CD4-positive, alpha-beta T cell treated with Interleukin-17A for 1 hour (primary cell): ENCODE measurements around the gene SMC1B.
A peak's percentile ranks its signal among the peaks of the same experiment; 100 is the strongest.
"Not testable (repeated sequence)": the region's sequence is repeated elsewhere in the genome, so short reads cannot be mapped to it uniquely, and the experiment has no call there.

Experiments used
- DNase-seq: peaks from one replicate; pipeline ENCODE4 v3.0.0-alpha.2; 2020

SMC1B gene

DNA sequence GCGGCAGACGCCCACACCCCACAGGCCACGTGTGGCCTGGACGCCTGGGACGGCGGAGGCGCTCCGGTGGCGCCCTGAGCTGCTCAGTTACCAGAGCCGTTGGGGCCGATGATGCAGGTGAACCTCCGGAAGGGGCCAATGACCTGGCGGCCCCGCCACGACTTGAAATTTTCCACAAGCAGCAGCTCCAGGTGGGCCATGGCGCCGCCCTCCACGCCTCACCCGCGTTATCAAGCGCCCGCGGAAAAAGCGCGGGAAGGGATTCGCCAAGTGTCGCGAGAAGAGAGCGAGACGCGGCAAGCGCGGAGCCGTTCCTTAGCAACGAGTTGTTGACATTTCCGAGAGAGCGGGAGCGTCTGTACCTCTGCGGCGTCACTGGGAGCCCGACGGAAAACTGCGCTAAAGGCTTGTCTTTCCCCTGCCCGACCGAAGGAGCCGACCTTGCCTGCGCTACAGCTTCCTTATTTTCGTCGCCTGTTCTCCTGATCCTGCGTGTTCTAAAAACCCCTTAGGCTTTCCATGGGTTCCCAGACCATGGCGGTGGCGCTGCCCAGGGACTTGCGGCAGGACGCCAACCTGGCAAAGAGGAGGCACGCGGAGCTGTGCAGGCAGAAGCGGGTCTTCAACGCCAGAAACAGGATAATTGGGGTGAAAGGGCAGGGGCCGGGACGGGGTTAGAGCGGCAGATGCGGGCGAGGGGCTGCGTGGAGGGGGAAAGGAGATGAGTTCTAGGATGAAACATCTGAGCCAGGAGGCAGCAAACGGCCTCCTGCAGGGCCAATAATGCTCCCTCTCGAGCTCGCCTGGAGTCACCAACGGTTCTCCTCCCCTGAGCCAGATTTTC lies at the start of gene SMC1B, which contains the start of gene RIBC2:
SMC1B (minus strand) TSS at position 232 of the 844 bp plus-strand sequence; CDS start at position 200, 32 bp downstream.
RIBC2 (plus strand) TSS at position 326 of the 844 bp plus-strand sequence; CDS start at position 520, 194 bp downstream.
- peak; percentile 91 for DNase-seq

DNA sequence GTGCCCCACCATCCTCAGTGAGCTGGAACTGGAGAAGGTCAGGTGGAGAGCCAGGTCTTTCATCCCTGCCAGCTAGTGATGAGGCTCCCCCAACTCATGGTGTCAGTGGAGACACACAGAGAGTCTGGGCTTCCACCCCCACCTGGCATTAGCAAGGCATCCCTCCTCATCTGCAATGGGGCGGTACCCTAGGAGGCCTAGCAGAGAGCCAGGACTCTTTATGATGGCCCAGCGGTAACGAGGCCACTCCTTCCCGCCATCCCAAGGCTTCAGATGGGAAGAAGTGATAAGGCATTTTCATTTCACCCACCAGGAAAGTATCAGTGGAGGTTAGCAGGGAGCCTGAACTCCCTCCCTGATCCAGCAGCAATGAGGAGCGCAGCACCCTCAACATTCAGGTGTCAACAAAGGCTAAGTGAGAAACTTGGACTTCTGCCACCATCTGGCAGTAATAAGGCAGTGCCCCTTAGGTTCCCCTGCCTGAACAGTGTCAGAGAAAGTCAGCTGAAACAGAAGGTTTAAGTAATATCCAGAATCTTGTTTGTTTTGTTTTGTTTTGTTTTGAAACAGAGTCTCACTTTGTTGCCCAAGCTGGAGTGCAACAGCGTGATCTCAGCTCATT lies 48.7 kb upstream of the SMC1B start:
- no peak for DNase-seq

- DNase-seq: no peak
Observed at GRCh38 chr22:45460288-45461109, 47.1 kb upstream of the SMC1B start.

DNA sequence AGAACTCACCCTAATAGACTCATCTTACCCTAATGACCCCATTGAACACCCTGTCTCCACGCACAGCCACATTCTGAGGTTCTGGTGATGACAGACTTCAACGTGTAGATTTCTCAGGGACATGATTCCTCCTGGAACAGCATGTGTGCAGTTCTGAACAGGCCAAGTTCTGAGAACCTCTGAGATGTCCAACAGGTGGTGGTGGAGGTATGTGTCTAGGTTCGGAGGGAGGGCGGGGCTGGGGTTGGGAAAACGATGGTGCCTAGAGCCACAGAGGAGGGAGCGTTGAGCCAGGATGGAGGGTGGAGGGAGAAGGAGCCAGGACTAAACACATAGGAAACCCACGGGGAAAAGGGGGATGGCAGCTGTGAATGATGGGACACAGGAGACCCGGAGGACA lies 45.8 kb upstream of the SMC1B start:
- no peak for DNase-seq

GRCh38 chr22:45458532-45458931 lies 45.1 kb upstream of the SMC1B start:
- no peak for DNase-seq

GRCh38 chr22:45456811-45457210 lies 43.4 kb upstream of the SMC1B start:
- no peak for DNase-seq

- DNase-seq: no peak
Observed at GRCh38 chr22:45455621-45456020, 42.2 kb upstream of the SMC1B start.

DNA sequence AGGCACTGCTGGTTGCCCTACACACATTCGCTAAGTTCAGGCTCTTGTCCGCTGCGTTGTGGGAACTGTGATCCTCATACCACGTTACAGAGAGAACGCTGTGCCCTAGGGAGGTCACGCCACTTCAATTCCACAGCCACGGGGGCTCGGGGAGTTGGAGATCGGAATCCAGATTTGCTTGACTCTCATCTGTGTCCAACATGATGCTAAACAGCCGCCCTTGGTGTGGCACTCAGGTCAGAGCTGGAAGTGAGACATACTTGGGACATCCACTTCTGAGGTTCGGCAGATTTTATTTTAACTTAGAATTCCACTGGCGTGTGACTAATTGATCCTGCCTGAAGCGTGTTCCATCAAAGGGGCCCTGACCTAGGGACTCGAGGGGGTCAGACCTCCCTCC lies 41.8 kb upstream of the SMC1B start:
- DNase-seq: no peak

GRCh38 chr22:45454275-45454674 lies 40.9 kb upstream of the SMC1B start:
- DNase-seq: no peak

DNA sequence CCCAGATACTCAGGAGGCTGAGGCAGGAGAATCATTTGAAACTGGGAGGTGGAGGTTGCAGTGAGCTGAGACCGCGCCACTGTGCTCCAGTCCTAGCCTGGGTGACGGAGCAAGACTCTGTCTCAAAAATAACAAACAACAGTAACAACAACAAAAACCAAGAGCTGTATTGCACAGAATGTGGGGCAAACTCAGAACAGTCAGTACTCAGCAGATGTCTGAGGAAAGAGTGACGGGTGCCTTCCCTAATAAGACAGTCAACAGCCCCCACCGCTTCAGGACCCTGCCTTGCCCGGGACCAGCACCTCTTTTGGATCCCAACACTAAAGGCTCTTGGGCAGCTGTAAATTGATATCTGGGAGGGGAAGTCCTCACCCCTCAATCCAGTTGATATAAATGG lies 40.4 kb upstream of the SMC1B start:
- no peak for DNase-seq

DNA sequence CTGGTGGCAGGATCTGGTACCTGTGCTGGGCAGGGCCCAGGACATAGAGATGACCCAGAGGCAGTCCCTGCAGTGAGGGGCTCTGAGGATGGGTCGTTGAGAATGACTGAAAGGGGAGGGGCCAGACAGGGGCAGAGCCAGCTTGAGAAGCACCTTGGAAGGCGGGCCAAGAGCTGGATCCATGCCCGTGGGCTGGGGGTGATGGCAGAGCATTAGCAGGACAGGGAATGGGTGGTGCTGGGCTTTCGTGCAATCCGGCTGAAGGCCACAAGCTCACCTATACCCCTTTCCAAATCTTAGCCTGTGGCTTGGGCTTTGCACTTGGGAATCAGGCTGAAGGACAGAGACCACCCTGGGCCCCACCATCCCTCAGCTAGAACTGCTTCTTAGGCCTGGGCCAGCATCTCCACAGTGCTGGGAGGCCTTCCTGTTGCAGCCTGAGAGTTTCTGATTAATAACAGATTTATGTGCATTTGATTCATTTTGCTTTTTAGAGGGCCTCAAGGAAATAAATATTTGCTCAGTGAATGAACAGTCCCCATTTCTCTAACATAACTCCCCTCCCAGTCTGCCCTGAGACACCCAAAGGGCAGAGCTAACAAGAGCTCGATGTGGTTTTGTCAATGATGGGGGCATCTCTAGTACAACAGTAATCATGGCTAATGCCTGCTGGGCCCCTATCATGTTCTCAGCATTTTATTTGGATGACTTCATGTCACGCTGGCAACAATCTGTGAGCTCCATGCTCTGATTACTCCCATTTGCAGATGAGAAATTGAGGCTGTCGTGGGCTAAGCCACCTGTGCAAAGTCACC lies 39.4 kb upstream of the SMC1B start:
- no peak for DNase-seq

DNA sequence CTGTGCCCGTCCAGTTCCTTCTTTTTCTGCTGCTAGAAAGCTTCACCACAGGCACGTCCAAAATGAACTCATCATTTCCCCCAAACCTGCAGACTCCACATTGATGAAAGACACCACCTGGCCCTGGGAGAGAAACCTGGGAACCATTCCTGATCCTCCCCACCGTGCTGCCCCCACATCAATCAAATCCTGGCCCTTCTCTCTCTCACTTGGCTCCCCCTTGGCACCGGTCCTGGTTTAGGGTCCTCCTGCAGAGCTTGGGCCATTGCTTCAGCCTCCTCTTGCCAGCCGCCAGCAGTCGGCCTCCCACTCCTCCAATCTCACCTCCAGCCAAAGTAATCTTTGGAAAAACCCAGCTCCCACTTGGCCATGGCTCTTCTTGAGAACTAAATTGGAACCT lies 38.6 kb upstream of the SMC1B start:
- DNase-seq: no peak

GRCh38 chr22:45450921-45451651 lies 37.7 kb upstream of the SMC1B start:
- DNase-seq: no peak

- no peak for DNase-seq
Observed at GRCh38 chr22:45450101-45450785, 36.8 kb upstream of the SMC1B start.

GRCh38 chr22:45449442-45449841 lies 36.0 kb upstream of the SMC1B start:
- not testable (repeated sequence) for DNase-seq

GRCh38 chr22:45448431-45448830 lies 35.0 kb upstream of the SMC1B start:
- no peak for DNase-seq

GRCh38 chr22:45447596-45447995 lies 34.2 kb upstream of the SMC1B start:
- DNase-seq: not testable (repeated sequence)

- DNase-seq: no peak
Observed at GRCh38 chr22:45446216-45446615, 32.8 kb upstream of the SMC1B start.

DNA sequence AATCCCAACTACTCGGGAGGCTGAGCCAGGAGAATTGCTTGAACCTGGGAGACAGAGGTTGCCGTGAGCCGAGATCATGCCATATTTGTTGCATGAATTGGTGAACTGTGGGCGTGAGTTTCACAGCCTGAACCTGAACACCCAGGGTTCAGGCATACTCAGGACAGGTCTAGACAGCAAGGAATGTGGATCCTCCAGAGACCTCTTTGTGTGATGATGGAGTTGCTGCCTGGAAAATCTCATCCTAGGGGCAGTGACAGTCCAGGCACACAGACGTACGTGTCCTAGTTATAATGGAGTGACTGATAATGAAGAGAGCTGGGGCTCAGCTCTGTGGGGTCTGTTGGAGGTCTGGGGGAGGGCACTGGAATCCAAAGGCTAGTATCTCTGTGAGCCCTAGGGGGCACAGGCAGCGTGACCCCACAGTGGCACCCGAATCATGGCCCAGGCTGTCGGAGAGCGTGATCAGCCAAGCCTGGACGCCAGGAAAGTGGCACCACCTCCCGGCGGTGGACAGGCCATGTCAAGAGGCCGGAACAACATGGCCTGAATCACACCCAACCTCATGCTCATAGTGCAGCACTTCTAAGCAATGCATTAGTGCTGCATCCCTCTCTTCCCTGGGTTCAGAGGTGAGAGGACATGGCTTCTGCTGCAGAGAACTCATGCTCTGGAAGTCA lies 31.8 kb upstream of the SMC1B start:
- no peak for DNase-seq

- no peak for DNase-seq
Observed at GRCh38 chr22:45444168-45444567, 30.8 kb upstream of the SMC1B start.

GRCh38 chr22:45442116-45442515 lies 28.7 kb upstream of the SMC1B start:
- no peak for DNase-seq
